HG02852 (cell line): ENCODE measurements around the gene KREMEN2.

ENCODE experiments used
- ATAC-seq: cut with Tn5 transposase; IDR thresholded peaks from one replicate; pipeline ENCODE4 v1.9.1; 2021; ENCODE audit warnings: mild to moderate bottlenecking, moderate library complexity; ENCODE audit not compliant: unreplicated experiment

Gene KREMEN2

GRCh38 chr16:3000540-3000939 is 36.5 kb downstream of the KREMEN2 start:
- ATAC-seq: no peak

GRCh38 chr16:3001316-3001715 is 37.2 kb downstream of the KREMEN2 start:
- no peak for ATAC-seq

GRCh38 chr16:3003582-3004270 is 39.7 kb downstream of the KREMEN2 start:
- ATAC-seq: peak; percentile 97

GRCh38 chr16:3004319-3004718 is 40.2 kb downstream of the KREMEN2 start:
- ATAC-seq: peak; percentile 9

GRCh38 chr16:3004781-3005284 is 40.8 kb downstream of the KREMEN2 start:
- no peak for ATAC-seq

GRCh38 chr16:3007059-3007956 is 43.2 kb downstream of the KREMEN2 start:
- ATAC-seq: no peak

- ATAC-seq: no peak
These were observed 44.0 kb downstream of the KREMEN2 start for GRCh38 chr16:3007957-3008689.

- no peak for ATAC-seq
These were observed 44.6 kb downstream of the KREMEN2 start for GRCh38 chr16:3008690-3009037.

- ATAC-seq: no peak
These were observed 45.7 kb downstream of the KREMEN2 start for GRCh38 chr16:3009568-3010390.

- no peak for ATAC-seq
These were observed 46.4 kb downstream of the KREMEN2 start for GRCh38 chr16:3010510-3010909.

- ATAC-seq: no peak
These were observed 48.2 kb downstream of the KREMEN2 start for GRCh38 chr16:3012246-3012645.

GRCh38 chr16:3012828-3013420 is 48.8 kb downstream of the KREMEN2 start, which contains the start of gene CLDN9:
TSS of gene CLDN9 (plus strand) at chr16:3012923. CDS start at chr16:3013363, 440 bp downstream.
- no peak for ATAC-seq

- ATAC-seq: no peak
These were observed 49.4 kb downstream of the KREMEN2 start for GRCh38 chr16:3013491-3013951.

GRCh38 chr16:3013998-3014690 is 50.1 kb downstream of the KREMEN2 start:
- no peak for ATAC-seq

- ATAC-seq: no peak
These were observed 50.9 kb downstream of the KREMEN2 start for GRCh38 chr16:3014971-3015370.

- ATAC-seq: no peak
These were observed 51.9 kb downstream of the KREMEN2 start for GRCh38 chr16:3015865-3016521.

- ATAC-seq: no peak
These were observed 53.3 kb downstream of the KREMEN2 start for GRCh38 chr16:3017344-3017743.
